Natural killer cell (primary cell): ENCODE results near the gene DMRTC1B. TPM values are rescaled to one million over a fixed set of nuclear protein-coding genes. Genes with fewer than 3 reads are reported as not detected.
"Not testable (repeated sequence)": the region's sequence is repeated elsewhere in the genome, so short reads cannot be mapped to it uniquely, and the experiment has no call there.

ENCODE experiments used
- ATAC-seq, 3 donors: fragments of 150-1000 bp in 2 of 3; fragments of 200-7000 bp in 1 of 3; cut with Tn5 transposase; 1 replicate in 1 of 3; 2 replicates in 2 of 3; pipeline ENCODE4 v1.10.0; 2021; ENCODE audit warnings: mild to moderate bottlenecking in 2 of 3, moderate library complexity in 2 of 3
- DNase-seq, 2 donors: peaks; one replicate each; pipeline versions ENCODE4 v3.0.0 to v3.0.0-alpha.2; 2013 to 2021; ENCODE audit warnings: mixed read lengths in 1 of 2
- H3K27ac ChIP-seq: one replicate; pipeline ENCODE4 v1.5.1; 2013; ENCODE audit warnings: mild to moderate bottlenecking, low read length
- H3K27me3 ChIP-seq: one replicate; pipeline ENCODE4 v1.6.1; 2013; ENCODE audit warnings: low read length; ENCODE audit not compliant: control insufficient read depth, insufficient read depth
- H3K36me3 ChIP-seq: one replicate; pipeline ENCODE4 v1.6.1; 2013; ENCODE audit warnings: low read length; ENCODE audit not compliant: control insufficient read depth, insufficient read depth
- H3K4me1 ChIP-seq: one replicate; pipeline ENCODE4 v1.6.1; 2013; ENCODE audit warnings: low read length; ENCODE audit not compliant: control insufficient read depth, insufficient read depth
- H3K4me3 ChIP-seq: one replicate; pipeline ENCODE4 v1.5.1; 2013; ENCODE audit warnings: low read length
- H3K9me3 ChIP-seq: one replicate; pipeline ENCODE4 v1.6.1; 2013; ENCODE audit warnings: low read length; ENCODE audit not compliant: control insufficient read depth, insufficient read depth
- H3K27ac Mint-ChIP-seq, 2 donors: one replicate each; pipeline ENCODE4 v1.8.0; 2022; ENCODE audit warnings: mild to moderate bottlenecking in 2 of 2, mixed read lengths in 2 of 2, moderate library complexity in 1 of 2
- H3K27me3 Mint-ChIP-seq, 2 donors: one replicate each; pipeline ENCODE4 v1.8.0; 2022; ENCODE audit warnings: low read depth in 2 of 2, mixed read lengths in 2 of 2
- H3K36me3 Mint-ChIP-seq: one replicate; pipeline ENCODE4 v1.8.0; 2022; ENCODE audit warnings: mixed read lengths
- H3K4me1 Mint-ChIP-seq, 2 donors: one replicate each; pipeline ENCODE4 v1.8.0; 2022; ENCODE audit warnings: mixed read lengths in 2 of 2
- H3K4me3 Mint-ChIP-seq: one replicate; pipeline ENCODE4 v1.8.0; 2022; ENCODE audit warnings: mild to moderate bottlenecking, moderate library complexity, mixed read lengths
- H3K9me3 Mint-ChIP-seq, 2 donors: one replicate each; pipeline ENCODE4 v1.8.0; 2022; ENCODE audit warnings: mixed read lengths in 2 of 2
- WGBS: methylation state at CpG from one replicate; pipeline ENCODE4 v1.1.7; 2013; ENCODE audit warnings: missing lambda C conversion rate; ENCODE audit not compliant: insufficient coverage; 5-methylcytosine and 5-hydroxymethylcytosine counted together
- intact Hi-C: fragments of 100-400 bp; cut with micrococcal nuclease; formaldehyde crosslinking; loops from one replicate; pipeline ENCODE4 v1.14.2; 2022
- total RNA-seq, 4 donors: library from RNA; stranded (reverse); fragments of 120-200 nt in 1 of 4; gene quantifications; one replicate each; pipeline versions ENCODE4 v1.2.3 to v1.2.4, GENCODE V29; 2013 to 2022

The DMRTC1B gene
- total RNA-seq, 3 donors from 2014 or later (not counting 1 experiment from before 2014, with no cell fraction given): 0.33 to 0.91 TPM; not detected in 1

- H3K9me3 Mint-ChIP-seq, H3K4me1 ChIP-seq, H3K27me3 Mint-ChIP-seq, H3K36me3 Mint-ChIP-seq, H3K9me3 ChIP-seq, H3K4me1 Mint-ChIP-seq, H3K36me3 ChIP-seq, H3K4me3 Mint-ChIP-seq, intact Hi-C loops, ATAC-seq, H3K4me3 ChIP-seq, H3K27me3 ChIP-seq, DNase-seq, H3K27ac ChIP-seq, H3K27ac Mint-ChIP-seq: not testable (repeated sequence)
- WGBS: no CpG with 5 or more reads among the region's 13 CpGs
Observed at GRCh38 chrX:72808110-72808509, 31.4 kb downstream of the DMRTC1B start, which contains the start of gene FAM236D. Gene FAM236D (minus strand): TSS chrX:72808210. CDS start chrX:72808110, 100 bp downstream.

- intact Hi-C loops, DNase-seq, H3K36me3 ChIP-seq, ATAC-seq, H3K27ac Mint-ChIP-seq, H3K27me3 ChIP-seq, H3K4me1 ChIP-seq, H3K27me3 Mint-ChIP-seq, H3K4me3 Mint-ChIP-seq, H3K4me1 Mint-ChIP-seq, H3K9me3 Mint-ChIP-seq, H3K36me3 Mint-ChIP-seq, H3K27ac ChIP-seq, H3K4me3 ChIP-seq, H3K9me3 ChIP-seq: not testable (repeated sequence)
- no CpG with 5 or more reads among the region's 13 CpGs for WGBS
Observed at GRCh38 chrX:72830701-72831100, 54.0 kb downstream of the DMRTC1B start.

- H3K4me3 Mint-ChIP-seq, DNase-seq, H3K4me3 ChIP-seq, ATAC-seq, intact Hi-C loops, H3K36me3 ChIP-seq, H3K27me3 ChIP-seq, H3K4me1 ChIP-seq, H3K27ac ChIP-seq, H3K9me3 ChIP-seq, H3K27ac Mint-ChIP-seq, H3K36me3 Mint-ChIP-seq, H3K4me1 Mint-ChIP-seq, H3K27me3 Mint-ChIP-seq, H3K9me3 Mint-ChIP-seq: not testable (repeated sequence)
- no CpG with 5 or more reads among the region's 2 CpGs for WGBS
Observed at GRCh38 chrX:72837532-72837931, 60.8 kb downstream of the DMRTC1B start.

- H3K36me3 ChIP-seq, H3K27me3 ChIP-seq, H3K27ac Mint-ChIP-seq, ATAC-seq, intact Hi-C loops, DNase-seq, H3K4me1 Mint-ChIP-seq, H3K27ac ChIP-seq, H3K9me3 Mint-ChIP-seq, H3K36me3 Mint-ChIP-seq, H3K4me3 Mint-ChIP-seq, H3K4me3 ChIP-seq, H3K9me3 ChIP-seq, H3K27me3 Mint-ChIP-seq, H3K4me1 ChIP-seq: not testable (repeated sequence)
- no CpG with 5 or more reads among the region's 2 CpGs for WGBS
Observed at GRCh38 chrX:72882898-72883297, 106.2 kb downstream of the DMRTC1B start.

GRCh38 chrX:72889740-72890139 is 113.0 kb downstream of the DMRTC1B start:
- H3K27ac ChIP-seq, intact Hi-C loops, H3K36me3 ChIP-seq, H3K4me3 Mint-ChIP-seq, H3K4me1 Mint-ChIP-seq, H3K27me3 ChIP-seq, H3K27ac Mint-ChIP-seq, ATAC-seq, DNase-seq, H3K36me3 Mint-ChIP-seq, H3K27me3 Mint-ChIP-seq, H3K9me3 ChIP-seq, H3K4me3 ChIP-seq, H3K9me3 Mint-ChIP-seq, H3K4me1 ChIP-seq: not testable (repeated sequence)
- WGBS: no CpG with 5 or more reads among the region's 14 CpGs

Other genes with a start within 250 kb of the DMRTC1B start
- 10 to 100 TPM; 24.3 to 30.4 (median 26.6) TPM for gene HDAC8, start 204.0 kb upstream of the DMRTC1B start, total RNA-seq
- gene PHKA1, start 62.6 kb upstream of the DMRTC1B start, total RNA-seq: under 1 TPM; 0.13 to 0.24 (median 0.16) TPM
- gene FAM236B, start 5.8 kb downstream of the DMRTC1B start, total RNA-seq: not detected
- gene FAM236D, start 31.3 kb downstream of the DMRTC1B start, total RNA-seq: not detected
- gene FAM236C, start 135.7 kb downstream of the DMRTC1B start, total RNA-seq: not detected
- not detected for gene FAM236A, start 161.3 kb downstream of the DMRTC1B start, total RNA-seq
- gene DMRTC1, start 166.9 kb downstream of the DMRTC1B start, total RNA-seq: not detected
- not detected for gene PABPC1L2B, start 226.0 kb downstream of the DMRTC1B start, total RNA-seq